Osteoblast (primary cell): ENCODE results near the gene GORASP1. TPM values are rescaled to one million over a fixed set of nuclear protein-coding genes. Genes with fewer than 3 reads are reported as not detected.
A peak's percentile ranks its signal among the peaks of the same experiment; 100 is the strongest.

Source experiments
- DNase-seq: peaks from one replicate; pipeline ENCODE4 v3.0.0; 2011; ENCODE audit warnings: low spot score, mixed read lengths; ENCODE audit not compliant: insufficient read length; ENCODE audit errors: missing footprints
- H2AFZ ChIP-seq: 2 replicates; pipeline ENCODE4 v1.6.0; 2011; ENCODE audit warnings: mild to moderate bottlenecking, low read length
- H3K27ac ChIP-seq: 2 replicates; pipeline ENCODE4 v1.5.1; 2011; ENCODE audit warnings: mild to moderate bottlenecking, low read depth, low read length, moderate library complexity
- H3K27me3 ChIP-seq: 2 replicates; pipeline ENCODE4 v1.6.0; 2012; ENCODE audit warnings: mild to moderate bottlenecking, control low read depth, inconsistent platforms, low read length, moderate library complexity; ENCODE audit not compliant: insufficient read depth
- H3K36me3 ChIP-seq: 2 replicates; pipeline ENCODE4 v1.5.1; 2011; ENCODE audit warnings: mild to moderate bottlenecking, low read length, control low read depth, moderate library complexity; ENCODE audit not compliant: insufficient read depth
- H3K4me1 ChIP-seq: 2 replicates; pipeline ENCODE4 v1.5.1; 2011; ENCODE audit warnings: mild to moderate bottlenecking, low read length, control low read depth, moderate library complexity; ENCODE audit not compliant: insufficient read depth
- H3K4me2 ChIP-seq: 2 replicates; pipeline ENCODE4 v1.6.0; 2011; ENCODE audit warnings: mild to moderate bottlenecking, low read length; ENCODE audit not compliant: insufficient read depth
- H3K4me3 ChIP-seq: fragments of 200-600 bp; sonication (generic); 3 replicates; pipeline ENCODE4 v1.5.1; 2012; ENCODE audit warnings: mild to moderate bottlenecking, low read length, inconsistent platforms; ENCODE audit not compliant: insufficient read depth
- H3K79me2 ChIP-seq: 2 replicates; pipeline ENCODE4 v1.6.0; 2012; ENCODE audit warnings: mild to moderate bottlenecking, low read length, control low read depth, inconsistent platforms; ENCODE audit not compliant: insufficient read depth
- H3K9me3 ChIP-seq: 2 replicates; pipeline ENCODE4 v1.5.1; 2011; ENCODE audit warnings: low read depth, low read length, control low read depth
- H4K20me1 ChIP-seq: 2 replicates; pipeline ENCODE4 v1.6.0; 2012; ENCODE audit warnings: mild to moderate bottlenecking, low read length, control low read depth; ENCODE audit not compliant: insufficient read depth
- total RNA-seq: library from RNA; depleted of rRNA; stranded (reverse); fragments of >200 nt; gene quantifications from 2 replicates; pipeline ENCODE4 v1.2.3, GENCODE V29; 2012
- TF ChIP-seq, protein P1 (sequence below): IDR thresholded peaks from 2 replicates; pipeline ENCODE4 v1.5.1; 2011; ENCODE audit warnings: mild to moderate bottlenecking, low read depth, low read length, moderate library complexity; ENCODE audit errors: extremely low read depth

GORASP1 gene
- total RNA-seq, 1 donor, result 46.0 TPM

- H3K27ac ChIP-seq, result no peak overlapping the region
- H3K4me2 ChIP-seq, result no peak overlapping the region
- no peaks in the 10 kb centered on the region for H4K20me1 ChIP-seq
- H3K4me3 ChIP-seq, result no peak overlapping the region
- H2AFZ ChIP-seq, result no peak overlapping the region
- TF ChIP-seq, protein P1, sequence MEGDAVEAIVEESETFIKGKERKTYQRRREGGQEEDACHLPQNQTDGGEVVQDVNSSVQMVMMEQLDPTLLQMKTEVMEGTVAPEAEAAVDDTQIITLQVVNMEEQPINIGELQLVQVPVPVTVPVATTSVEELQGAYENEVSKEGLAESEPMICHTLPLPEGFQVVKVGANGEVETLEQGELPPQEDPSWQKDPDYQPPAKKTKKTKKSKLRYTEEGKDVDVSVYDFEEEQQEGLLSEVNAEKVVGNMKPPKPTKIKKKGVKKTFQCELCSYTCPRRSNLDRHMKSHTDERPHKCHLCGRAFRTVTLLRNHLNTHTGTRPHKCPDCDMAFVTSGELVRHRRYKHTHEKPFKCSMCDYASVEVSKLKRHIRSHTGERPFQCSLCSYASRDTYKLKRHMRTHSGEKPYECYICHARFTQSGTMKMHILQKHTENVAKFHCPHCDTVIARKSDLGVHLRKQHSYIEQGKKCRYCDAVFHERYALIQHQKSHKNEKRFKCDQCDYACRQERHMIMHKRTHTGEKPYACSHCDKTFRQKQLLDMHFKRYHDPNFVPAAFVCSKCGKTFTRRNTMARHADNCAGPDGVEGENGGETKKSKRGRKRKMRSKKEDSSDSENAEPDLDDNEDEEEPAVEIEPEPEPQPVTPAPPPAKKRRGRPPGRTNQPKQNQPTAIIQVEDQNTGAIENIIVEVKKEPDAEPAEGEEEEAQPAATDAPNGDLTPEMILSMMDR, result no peak
- H3K4me1 ChIP-seq, result peaks cover 7% of the 10 kb centered on the region
- no peaks in the 10 kb centered on the region for H3K79me2 ChIP-seq
- H3K36me3 ChIP-seq, result no peaks in the 10 kb centered on the region
- no peaks in the 10 kb centered on the region for H3K27me3 ChIP-seq
- no peaks in the 10 kb centered on the region for H3K9me3 ChIP-seq
- DNase-seq, result no peak
These were observed 18.5 kb upstream of the GORASP1 start for GRCh38 chr3:39125841-39126500.

- TF ChIP-seq, protein P1, result peak; percentile 62
These were observed 17.7 kb upstream of the GORASP1 start for GRCh38 chr3:39124876-39125840.

GRCh38 chr3:39122813-39123212, 15.4 kb upstream of the GORASP1 start:
- no peaks in the 10 kb centered on the region for H3K27me3 ChIP-seq
- TF ChIP-seq, protein P1, result no peak
- H2AFZ ChIP-seq, result no peak overlapping the region
- no peaks in the 10 kb centered on the region for H3K36me3 ChIP-seq
- no peak for DNase-seq
- H3K79me2 ChIP-seq, result no peaks in the 10 kb centered on the region
- H3K4me1 ChIP-seq, result peaks cover 7% of the 10 kb centered on the region
- H3K27ac ChIP-seq, result no peak overlapping the region
- no peak overlapping the region for H3K4me2 ChIP-seq
- no peaks in the 10 kb centered on the region for H3K9me3 ChIP-seq
- H3K4me3 ChIP-seq, result no peak overlapping the region
- H4K20me1 ChIP-seq, result no peaks in the 10 kb centered on the region

More at GRCh38 chr3:39124876-39125840, 17.7 kb upstream of the GORASP1 start:
- no peaks in the 10 kb centered on the region for H3K9me3 ChIP-seq
- no peak overlapping the region for H3K4me3 ChIP-seq
- H3K36me3 ChIP-seq, result no peaks in the 10 kb centered on the region
- no peak overlapping the region for H3K27ac ChIP-seq
- peaks cover 7% of the 10 kb centered on the region for H3K4me1 ChIP-seq
- no peak for DNase-seq
- H2AFZ ChIP-seq, result no peak overlapping the region
- no peaks in the 10 kb centered on the region for H3K79me2 ChIP-seq
- no peak overlapping the region for H3K4me2 ChIP-seq
- H3K27me3 ChIP-seq, result no peaks in the 10 kb centered on the region
- no peaks in the 10 kb centered on the region for H4K20me1 ChIP-seq

DNA sequence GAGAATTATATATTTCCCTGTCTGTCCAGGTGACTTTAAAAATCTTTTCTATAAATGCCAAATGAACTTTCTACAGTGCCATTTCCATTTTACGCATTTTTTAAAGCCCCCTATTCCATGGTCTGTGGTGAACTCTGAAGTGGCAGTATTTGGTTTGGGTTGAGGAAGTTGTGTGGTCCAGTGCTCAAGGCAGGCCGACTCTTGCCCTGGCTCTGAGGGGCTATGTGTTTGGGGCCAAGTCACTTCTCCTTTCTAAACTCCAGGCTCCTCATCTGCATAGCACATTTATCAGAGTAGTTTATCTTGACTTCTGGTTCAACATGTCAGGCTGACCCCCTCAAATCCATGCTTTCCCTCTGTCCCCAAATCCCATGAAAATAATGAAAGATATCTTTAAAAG, 14.2 kb upstream of the GORASP1 start:
- H3K9me3 ChIP-seq, result no peaks in the 10 kb centered on the region
- no peaks in the 10 kb centered on the region for H3K36me3 ChIP-seq
- TF ChIP-seq, protein P1, result no peak
- no peak overlapping the region for H2AFZ ChIP-seq
- no peak for DNase-seq
- H3K79me2 ChIP-seq, result no peaks in the 10 kb centered on the region
- no peak overlapping the region for H3K4me3 ChIP-seq
- H3K27me3 ChIP-seq, result no peaks in the 10 kb centered on the region
- H3K27ac ChIP-seq, result no peak overlapping the region
- no peak overlapping the region for H3K4me2 ChIP-seq
- no peaks in the 10 kb centered on the region for H4K20me1 ChIP-seq
- peaks cover 7% of the 10 kb centered on the region for H3K4me1 ChIP-seq
